ENCODE results near the gene SAMM50. TPM values are rescaled to one million over a fixed set of nuclear protein-coding genes. Genes with fewer than 3 reads are reported as not detected.

SAMM50 gene
- total RNA-seq (2014; rRNA removed; shearing (Covaris generic)): 45.8 and 49.1 TPM in 2 replicates

DNA sequence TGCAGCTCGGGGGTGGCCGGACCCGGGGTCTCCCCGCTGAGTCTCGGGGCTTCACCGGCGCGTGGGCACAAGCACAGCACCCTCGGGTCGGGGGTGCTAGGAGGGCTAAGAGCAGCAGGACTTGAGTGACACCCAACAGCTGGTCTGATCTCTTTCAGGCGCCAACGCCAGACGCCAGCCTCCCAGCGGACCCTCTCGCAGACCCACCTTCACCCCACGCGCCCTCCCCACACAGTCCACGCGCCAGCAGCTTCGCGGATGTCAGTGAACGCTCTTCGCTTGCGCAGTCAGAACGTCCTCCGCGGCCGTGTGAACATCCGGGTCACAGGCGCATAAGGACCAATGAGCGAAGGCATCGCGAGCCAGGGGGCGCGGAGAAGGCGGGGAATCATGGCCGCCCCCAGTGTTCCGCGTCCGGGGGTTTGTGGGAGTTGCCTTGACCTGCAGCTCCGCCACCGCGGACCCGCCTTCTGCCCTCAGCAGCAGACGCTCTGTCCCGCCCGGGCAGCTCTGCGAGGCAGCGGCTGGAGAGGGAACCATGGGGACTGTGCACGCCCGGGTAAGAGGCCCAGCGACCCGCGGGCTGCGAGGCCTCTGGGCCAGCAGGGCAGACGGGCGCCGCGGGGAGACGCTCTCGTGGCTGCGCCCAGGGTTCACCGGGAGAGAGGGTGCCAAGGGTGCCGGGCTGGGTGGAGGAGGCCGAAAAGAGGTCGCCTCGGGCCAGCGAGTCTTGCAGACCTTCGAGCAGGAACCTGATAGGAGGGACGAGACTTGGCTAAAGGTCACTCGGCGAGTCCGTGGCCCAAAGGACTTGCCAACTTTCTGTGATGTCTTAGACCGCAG is at the start of gene SAMM50:
SAMM50 (plus strand) TSS at position 403 of the 843 bp plus-strand sequence; CDS start at position 539, 136 bp downstream.
- DNase-seq: peak; percentile 90 to 91
- Histone ChIP-seq H3K4me1 (no peaks in the 10 kb centered on the region), H3K27ac (peak within 1 kb of the TSS; percentile 77), H3K27me3 (no peaks in the 10 kb centered on the region), H3K9me3 (replicated peaks) (no peaks in the 10 kb centered on the region), H3K36me3 (no peaks in the 10 kb centered on the region), H3K4me3 (peak within 1 kb of the TSS; percentile 90)

DNA sequence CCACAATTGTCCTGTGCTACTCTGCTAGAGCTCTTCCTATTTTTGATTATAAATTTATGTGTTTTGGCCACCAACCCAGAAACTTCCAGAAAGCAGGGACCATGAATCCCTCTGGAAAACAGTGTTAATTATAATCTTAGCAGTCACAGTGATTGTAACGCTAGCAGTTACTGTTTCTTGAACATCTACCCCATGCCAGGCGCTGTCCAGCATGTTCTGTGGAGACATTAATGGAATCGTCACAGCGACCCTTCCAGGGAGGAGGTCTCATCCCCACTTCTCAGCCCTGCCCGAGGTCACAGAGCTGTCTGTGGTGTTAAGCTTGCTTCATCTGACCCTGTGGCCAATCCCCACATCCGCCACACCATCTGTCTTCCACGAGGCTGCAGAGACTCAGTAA is 49.6 kb upstream of the SAMM50 start:
- Histone ChIP-seq H3K4me3 (no peak overlapping the region), H3K27ac (no peak overlapping the region), H3K4me1 (peaks cover 6% of the 10 kb centered on the region), H3K36me3 (no peaks in the 10 kb centered on the region), H3K27me3 (no peaks in the 10 kb centered on the region), H3K9me3 (replicated peaks) (no peaks in the 10 kb centered on the region)
- no peak for DNase-seq

- Histone ChIP-seq H3K36me3 (no peaks in the 10 kb centered on the region), H3K4me1 (no peaks in the 10 kb centered on the region), H3K27ac (no peak overlapping the region), H3K4me3 (no peak overlapping the region), H3K9me3 (replicated peaks) (no peaks in the 10 kb centered on the region), H3K27me3 (no peaks in the 10 kb centered on the region)
- no peak for DNase-seq
Measured at GRCh38 chr22:43909708-43910107, 45.5 kb upstream of the SAMM50 start.

DNA sequence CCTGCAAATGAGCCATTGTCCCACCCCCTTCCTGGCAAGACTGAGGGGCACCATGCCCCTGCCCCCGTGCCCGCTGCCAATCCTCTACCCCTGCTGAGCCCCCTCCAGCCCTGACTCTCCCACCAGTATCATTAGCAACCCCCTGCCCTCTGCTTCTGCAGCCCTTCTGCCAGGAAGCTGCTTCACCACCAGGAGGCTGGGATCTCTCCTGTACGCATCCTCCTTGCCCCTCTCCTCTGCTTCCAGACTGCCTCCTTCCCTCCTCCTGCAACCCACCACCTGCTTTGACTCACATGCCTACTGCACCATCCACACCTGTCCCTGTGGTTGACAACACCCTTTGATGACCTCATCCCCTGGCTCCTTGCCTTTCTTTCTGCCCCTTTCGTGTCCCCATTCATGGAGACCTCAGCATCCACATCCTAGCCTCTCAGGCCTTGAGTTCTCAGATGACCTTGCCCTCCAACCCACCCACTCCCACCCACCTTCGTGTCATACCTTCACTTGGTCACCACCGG is 45.0 kb upstream of the SAMM50 start:
- Histone ChIP-seq H3K27me3 (no peaks in the 10 kb centered on the region), H3K9me3 (replicated peaks) (no peaks in the 10 kb centered on the region), H3K4me3 (no peak overlapping the region), H3K36me3 (no peaks in the 10 kb centered on the region), H3K27ac (no peak overlapping the region), H3K4me1 (no peaks in the 10 kb centered on the region)
- DNase-seq: peak; percentile 45 to 47

- no peak overlapping the region for H3K27ac ChIP-seq
- H3K9me3 ChIP-seq (replicated peaks): no peaks in the 10 kb centered on the region
- H3K36me3 ChIP-seq: no peaks in the 10 kb centered on the region
- H3K4me3 ChIP-seq: no peak overlapping the region
- H3K4me1 ChIP-seq: no peaks in the 10 kb centered on the region
- H3K27me3 ChIP-seq: no peaks in the 10 kb centered on the region
- DNase-seq: no peak
Measured at GRCh38 chr22:43911351-43911750, 43.9 kb upstream of the SAMM50 start.

DNA sequence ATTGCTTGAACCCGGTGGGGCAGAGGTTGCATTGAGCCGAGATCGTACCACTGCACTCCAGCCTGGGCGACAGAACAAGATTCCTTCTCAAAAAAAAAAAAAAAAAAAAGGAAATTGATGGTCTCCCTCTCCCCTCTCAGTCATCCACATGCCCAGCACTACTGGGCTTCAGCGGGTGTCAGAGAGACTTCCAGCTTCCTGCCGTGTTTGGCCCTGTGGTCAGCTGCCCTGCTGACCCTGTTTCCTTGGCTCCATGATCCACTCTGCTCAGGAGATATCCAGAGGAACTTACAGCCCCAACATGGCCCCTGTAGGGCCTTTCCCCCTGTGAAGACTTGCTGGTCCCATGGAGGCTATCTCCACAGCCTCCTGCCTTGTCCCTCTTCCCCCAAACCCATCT is 37.7 kb upstream of the SAMM50 start:
- no peak overlapping the region for H3K4me3 ChIP-seq
- no peak for DNase-seq
- H3K4me1 ChIP-seq: peaks cover 17% of the 10 kb centered on the region
- H3K36me3 ChIP-seq: no peaks in the 10 kb centered on the region
- H3K27ac ChIP-seq: no peak overlapping the region
- no peaks in the 10 kb centered on the region for H3K27me3 ChIP-seq
- no peaks in the 10 kb centered on the region for H3K9me3 ChIP-seq (replicated peaks)

DNA sequence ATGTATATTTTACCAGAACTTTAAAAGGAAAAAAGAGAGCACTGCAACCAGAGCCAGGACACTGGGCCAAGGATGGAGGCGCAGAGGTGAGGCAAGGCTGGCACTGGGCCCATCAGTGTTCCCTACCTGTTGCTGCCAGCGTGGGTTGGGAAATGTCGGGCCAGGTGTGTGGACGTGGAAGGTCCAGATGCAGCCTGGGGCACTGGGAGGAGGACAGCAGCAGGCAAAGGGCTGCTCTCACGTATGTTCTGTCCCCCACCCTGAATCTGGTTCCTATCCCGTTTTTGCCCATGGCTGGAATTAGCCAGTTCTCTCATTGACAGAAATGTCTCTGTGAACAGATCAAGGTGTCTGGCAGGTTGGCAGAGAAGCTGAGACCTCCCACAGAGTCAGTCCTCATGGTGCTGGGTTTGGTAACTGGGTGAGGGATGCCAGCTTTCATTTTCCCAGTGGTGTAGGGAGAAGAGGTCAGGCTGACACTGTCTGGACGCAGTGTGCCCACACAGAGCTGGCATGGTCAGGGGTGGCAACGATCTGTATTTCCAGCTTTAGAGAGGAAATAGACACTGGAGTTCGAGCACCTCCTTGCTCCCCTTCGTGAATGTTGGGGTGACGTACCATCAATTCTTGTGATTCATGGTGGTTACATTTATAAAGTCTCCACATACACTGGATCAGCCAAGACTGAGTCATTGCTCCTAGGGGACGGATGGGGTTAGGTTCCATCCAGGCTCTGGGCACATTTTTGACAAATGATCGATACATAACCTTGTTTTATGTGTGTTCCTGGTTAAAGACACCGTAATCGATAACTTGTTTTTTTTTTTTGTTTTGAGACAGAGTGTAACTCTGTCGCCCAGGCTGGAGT is 35.9 kb upstream of the SAMM50 start:
- Histone ChIP-seq H3K27ac (no peak overlapping the region), H3K9me3 (replicated peaks) (no peaks in the 10 kb centered on the region), H3K36me3 (no peaks in the 10 kb centered on the region), H3K4me1 (peaks cover 20% of the 10 kb centered on the region), H3K27me3 (no peaks in the 10 kb centered on the region), H3K4me3 (no peak overlapping the region)
- DNase-seq: no peak

- H3K36me3 ChIP-seq: no peaks in the 10 kb centered on the region
- DNase-seq: peak; percentile 64 to 71
- H3K27me3 ChIP-seq: no peaks in the 10 kb centered on the region
- peaks cover 35% of the 10 kb centered on the region for H3K4me1 ChIP-seq
- no peaks in the 10 kb centered on the region for H3K9me3 ChIP-seq (replicated peaks)
- no peak overlapping the region for H3K4me3 ChIP-seq
- peak overlapping the region; percentile 55 for H3K27ac ChIP-seq
Measured at GRCh38 chr22:43921370-43921769, 33.9 kb upstream of the SAMM50 start.

GRCh38 chr22:43922123-43922522 is 33.1 kb upstream of the SAMM50 start:
- DNase-seq: no peak
- H3K27me3 ChIP-seq: no peaks in the 10 kb centered on the region
- H3K36me3 ChIP-seq: no peaks in the 10 kb centered on the region
- H3K9me3 ChIP-seq (replicated peaks): no peaks in the 10 kb centered on the region
- peaks cover 35% of the 10 kb centered on the region for H3K4me1 ChIP-seq
- H3K27ac ChIP-seq: peak overlapping the region; percentile 55
- no peak overlapping the region for H3K4me3 ChIP-seq

DNA sequence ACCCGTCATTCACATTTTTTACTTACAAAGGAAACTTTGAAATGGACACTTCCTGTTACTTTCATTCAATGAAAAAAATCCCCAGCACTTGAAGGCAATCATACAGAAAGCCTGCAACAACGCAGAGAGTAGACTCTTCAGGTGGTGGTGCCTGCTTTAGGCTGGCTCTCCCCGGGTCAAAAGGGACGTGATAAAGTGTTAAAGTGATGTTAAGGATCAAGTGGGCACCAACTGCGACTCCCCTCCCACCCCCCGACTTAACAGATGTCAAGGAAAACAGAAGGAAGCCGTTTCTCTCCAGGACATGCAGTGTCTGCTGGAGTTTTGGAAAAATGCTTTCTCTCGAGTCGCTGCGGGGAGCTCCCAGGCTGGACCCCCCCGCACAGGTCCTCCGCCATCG is 32.1 kb upstream of the SAMM50 start:
- H3K36me3 ChIP-seq: no peaks in the 10 kb centered on the region
- H3K27me3 ChIP-seq: no peaks in the 10 kb centered on the region
- H3K4me3 ChIP-seq: peak overlapping the region; percentile 35
- no peaks in the 10 kb centered on the region for H3K9me3 ChIP-seq (replicated peaks)
- H3K27ac ChIP-seq: no peak overlapping the region
- H3K4me1 ChIP-seq: peaks cover 35% of the 10 kb centered on the region
- DNase-seq: no peak

DNA sequence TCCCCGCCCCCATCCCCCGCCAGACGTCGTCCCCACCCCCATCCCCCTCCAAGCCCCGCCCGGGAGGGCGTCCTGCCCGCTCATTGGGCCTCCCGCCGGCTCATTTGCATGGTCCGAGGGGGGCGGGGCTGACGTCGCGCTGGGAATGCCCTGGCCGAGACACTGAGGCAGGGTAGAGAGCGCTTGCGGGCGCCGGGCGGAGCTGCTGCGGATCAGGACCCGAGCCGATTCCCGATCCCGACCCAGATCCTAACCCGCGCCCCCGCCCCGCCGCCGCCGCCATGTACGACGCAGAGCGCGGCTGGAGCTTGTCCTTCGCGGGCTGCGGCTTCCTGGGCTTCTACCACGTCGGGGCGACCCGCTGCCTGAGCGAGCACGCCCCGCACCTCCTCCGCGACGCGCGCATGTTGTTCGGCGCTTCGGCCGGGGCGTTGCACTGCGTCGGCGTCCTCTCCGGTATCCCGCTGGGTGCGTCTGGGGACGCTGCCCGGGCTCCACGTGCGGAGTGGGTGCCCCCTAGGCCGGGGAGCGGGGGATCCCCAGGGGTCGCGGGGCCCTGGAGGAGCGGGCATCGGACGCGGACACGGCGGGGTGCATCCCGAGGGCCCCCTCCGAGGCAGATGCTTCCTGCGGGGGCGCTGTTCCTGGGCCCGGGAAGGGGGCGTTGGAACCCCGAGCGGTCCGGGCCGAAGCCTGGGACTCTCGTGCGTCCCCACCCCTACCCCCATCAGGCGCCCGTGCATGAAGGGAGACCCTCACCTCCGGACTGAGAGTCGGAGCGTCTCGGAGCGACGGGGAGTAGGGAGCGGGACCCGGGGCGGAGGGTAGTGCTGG is 31.4 kb upstream of the SAMM50 start, which contains the start of gene PNPLA3:
PNPLA3 (plus strand) TSS at position 175 of the 834 bp plus-strand sequence; CDS start at position 282, 107 bp downstream.
- Histone ChIP-seq H3K27me3 (no peaks in the 10 kb centered on the region), H3K4me1 (peaks cover 35% of the 10 kb centered on the region), H3K4me3 (peak within 1 kb of the TSS; percentile 54), H3K36me3 (no peaks in the 10 kb centered on the region), H3K9me3 (replicated peaks) (no peaks in the 10 kb centered on the region), H3K27ac (no peak within 1 kb of the TSS)
- peak; percentile 63 to 68 for DNase-seq

- Histone ChIP-seq H3K4me1 (peaks cover 35% of the 10 kb centered on the region), H3K27ac (peak overlapping the region; percentile 44; the same call in 1 of the 2 replicates), H3K9me3 (replicated peaks) (no peaks in the 10 kb centered on the region), H3K36me3 (no peaks in the 10 kb centered on the region), H3K4me3 (no peak overlapping the region), H3K27me3 (no peaks in the 10 kb centered on the region)
- no peak for DNase-seq
Measured at GRCh38 chr22:43924877-43925276, 30.4 kb upstream of the SAMM50 start.

DNA sequence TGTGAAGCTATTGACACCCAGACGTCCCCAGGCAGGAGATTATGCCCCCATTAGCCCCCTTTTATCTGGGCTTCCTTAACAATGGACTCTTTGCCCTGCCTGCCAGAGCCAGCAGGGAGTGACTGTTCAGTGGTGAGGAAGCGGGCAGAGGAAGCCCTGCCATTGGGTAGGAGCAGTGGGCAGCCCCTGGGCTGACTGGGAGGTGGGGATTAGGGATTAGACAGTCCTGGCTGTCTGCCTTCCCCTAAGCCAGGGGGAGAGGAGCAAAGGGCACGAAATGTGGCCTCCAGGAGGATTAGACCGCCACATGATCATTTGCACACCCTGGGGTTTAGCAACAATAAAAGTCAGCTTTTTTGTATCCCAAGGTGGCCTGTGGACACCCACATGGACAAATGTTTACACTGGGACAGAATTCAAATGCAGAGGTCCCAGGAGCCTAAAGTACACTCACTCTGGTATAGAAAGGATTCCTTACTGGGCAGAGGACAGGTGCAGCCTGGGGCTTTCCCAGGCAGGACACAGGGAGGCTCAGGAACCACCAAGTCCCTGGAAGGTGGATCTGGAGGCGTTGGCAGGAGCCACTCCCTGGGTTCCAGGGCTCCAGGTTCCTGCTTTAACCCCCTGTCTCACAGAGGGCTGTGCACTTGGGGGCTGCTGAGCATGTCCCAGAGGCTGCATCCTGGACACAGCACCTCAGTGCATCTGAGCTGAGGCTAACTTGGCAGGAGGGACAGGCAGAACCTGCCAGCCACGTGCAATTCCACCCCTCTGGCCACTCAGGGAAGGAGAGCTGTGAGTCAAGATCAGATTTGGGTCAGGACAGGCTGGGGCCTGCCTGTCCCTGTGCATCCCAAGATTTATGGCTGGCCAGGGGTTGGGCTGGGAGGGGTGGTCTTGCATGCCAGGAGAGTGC is 29.6 kb upstream of the SAMM50 start:
- Histone ChIP-seq H3K27me3 (no peaks in the 10 kb centered on the region), H3K27ac (peak overlapping the region; percentile 44; the same call in 1 of the 2 replicates), H3K9me3 (replicated peaks) (no peaks in the 10 kb centered on the region), H3K36me3 (no peaks in the 10 kb centered on the region), H3K4me1 (peaks cover 35% of the 10 kb centered on the region), H3K4me3 (no peak overlapping the region)
- peak; percentile 61 to 68 for DNase-seq

Data from SJCRH30 (cell line).